HepG2 (cell line): ENCODE measurements around the gene WFDC10B. TPM values are rescaled to one million over a fixed set of nuclear protein-coding genes. Genes with fewer than 3 reads are reported as not detected.

Source experiments
- ATF7 ChIP-seq, 2 experiments: fragments of 450-650 bp in 1 of 2; sonication (generic) in 1 of 2; formaldehyde crosslinking in 1 of 2; IDR thresholded peaks; 2 replicates each; pipeline versions ENCODE4 v1.4.0 to v1.6.1; 2016 to 2020; ENCODE audit warnings: antibody characterized with exemption in 1 of 2, mild to moderate bottlenecking in 1 of 2, missing genetic modification reagents in 1 of 2
- FOXK1 ChIP-seq: sonication (generic); formaldehyde crosslinking; IDR thresholded peaks from 2 replicates; pipeline ENCODE4 v1.4.0; 2020; ENCODE audit warnings: low read depth, missing genetic modification reagents, borderline replicate concordance
- FOXP1 ChIP-seq, 2 experiments: fragments of 450-650 bp in 1 of 2; IDR thresholded peaks; 2 replicates each; pipeline ENCODE4 v1.6.1; 2017 to 2018; ENCODE audit warnings: antibody characterized with exemption in 1 of 2
- HNRNPLL ChIP-seq: fragments of 200-400 bp; formaldehyde crosslinking; IDR thresholded peaks from 2 replicates; pipeline ENCODE4 v1.6.1; 2017; ENCODE audit warnings: mild to moderate bottlenecking, low read depth, low read length; ENCODE audit not compliant: poor library complexity, severe bottlenecking
- ISL2 ChIP-seq: sonication (generic); formaldehyde crosslinking; IDR thresholded peaks from 2 replicates; pipeline ENCODE4 v1.5.0; 2020; ENCODE audit warnings: missing genetic modification reagents
- MIER2 ChIP-seq: IDR thresholded peaks from 2 replicates; pipeline ENCODE4 v1.6.1; 2016; ENCODE audit warnings: missing biosample characterization, missing genetic modification reagents
- MIXL1 ChIP-seq: IDR thresholded peaks from 2 replicates; pipeline ENCODE4 v1.6.1; 2016
- NCOA1 ChIP-seq: sonication (generic); formaldehyde crosslinking; IDR thresholded peaks from 2 replicates; pipeline ENCODE4 v1.9.0; 2021; ENCODE audit warnings: missing genetic modification reagents
- SMAD3 ChIP-seq: sonication (generic); formaldehyde crosslinking; IDR thresholded peaks from 2 replicates; pipeline ENCODE4 v1.4.0; 2020; ENCODE audit warnings: missing genetic modification reagents
- SNAI1 ChIP-seq: sonication (generic); formaldehyde crosslinking; IDR thresholded peaks from 2 replicates; pipeline ENCODE4 v1.5.0; 2020; ENCODE audit warnings: mild to moderate bottlenecking, missing genetic modification reagents, borderline replicate concordance
- TCF7L2 ChIP-seq: IDR thresholded peaks from 2 replicates; pipeline ENCODE4 v1.6.1; 2011; ENCODE audit warnings: mild to moderate bottlenecking, low read depth, low read length, moderate library complexity
- ZNF782 ChIP-seq: sonication (generic); formaldehyde crosslinking; IDR thresholded peaks from 2 replicates; pipeline ENCODE4 v1.4.0; 2020; ENCODE audit warnings: missing genetic modification reagents, mild to moderate bottlenecking, borderline replicate concordance
- polyA plus RNA-seq, 8 experiments: library from polyadenylated mRNA; depleted of rRNA in 3 of 8; stranded (reverse) in 7 of 8; unstranded in 1 of 8; fragments of >200 nt; fragmentation: Illumina TruSeq in 4 of 8; extraction: Trizol in 4 of 8; gene quantifications; 2 replicates each; pipeline versions ENCODE4 v1.2.1 to v1.2.3, GENCODE V29; 2011 to 2016; ENCODE audit warnings: low read depth in 4 of 8, missing spikeins in 1 of 8, mixed read lengths in 1 of 8; ENCODE audit not compliant: insufficient read depth in 1 of 8
- total RNA-seq, 5 experiments: library from RNA; depleted of rRNA; stranded (reverse); fragments of >200 nt; fragmentation: Illumina TruSeq; extraction: Trizol; gene quantifications; 2 replicates each; pipeline ENCODE4 v1.2.3, GENCODE V29; 2016; ENCODE audit warnings: low read depth in 1 of 5
- TF ChIP-seq, protein P1 (sequence below): sonication (generic); formaldehyde crosslinking; IDR thresholded peaks from 2 replicates; pipeline ENCODE4 v1.4.0; 2020; ENCODE audit warnings: missing genetic modification reagents, borderline replicate concordance
- TF ChIP-seq, protein P2 (sequence below): sonication (generic); formaldehyde crosslinking; conservative IDR thresholded peaks from 2 replicates; pipeline ENCODE4 v1.8.0; 2022; ENCODE audit warnings: mild to moderate bottlenecking, moderate library complexity, missing genetic modification reagents
- TF ChIP-seq, protein P3 (sequence below): sonication (generic); formaldehyde crosslinking; IDR thresholded peaks from 2 replicates; pipeline ENCODE4 v1.4.0; 2020; ENCODE audit warnings: missing genetic modification reagents
- TF ChIP-seq, protein P4 (sequence below): IDR thresholded peaks from 2 replicates; pipeline ENCODE4 v1.6.1; 2016; ENCODE audit warnings: low read depth, missing genetic modification reagents, missing compliant biosample characterization

WFDC10B gene
- total and polyA plus RNA-seq, 2 of the 13 experiments (the other 11 are each of a cell fraction or from before 2014, with no cell fraction given), result 0.24 TPM; not detected in 1

DNA sequence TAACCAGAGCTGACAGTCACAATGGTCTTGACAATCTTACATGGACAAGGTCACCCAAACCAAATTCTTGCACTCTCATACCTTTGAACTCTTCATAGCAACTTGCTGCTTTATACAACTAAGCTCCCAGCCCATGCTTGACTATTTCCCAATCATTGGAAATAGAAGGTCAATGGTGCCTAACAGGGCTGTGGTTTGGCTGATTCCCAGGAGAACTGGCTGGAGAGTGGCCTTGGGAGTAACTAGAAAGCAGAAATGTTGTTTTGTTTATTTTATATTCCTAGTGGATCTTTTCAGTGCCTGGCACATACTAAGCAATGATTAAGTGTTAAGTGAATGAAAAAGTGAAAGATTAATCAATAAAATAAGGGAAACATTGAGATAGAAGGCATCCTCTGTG, 20.3 kb upstream of the WFDC10B start (continued):
- TF ChIP-seq, protein P1, sequence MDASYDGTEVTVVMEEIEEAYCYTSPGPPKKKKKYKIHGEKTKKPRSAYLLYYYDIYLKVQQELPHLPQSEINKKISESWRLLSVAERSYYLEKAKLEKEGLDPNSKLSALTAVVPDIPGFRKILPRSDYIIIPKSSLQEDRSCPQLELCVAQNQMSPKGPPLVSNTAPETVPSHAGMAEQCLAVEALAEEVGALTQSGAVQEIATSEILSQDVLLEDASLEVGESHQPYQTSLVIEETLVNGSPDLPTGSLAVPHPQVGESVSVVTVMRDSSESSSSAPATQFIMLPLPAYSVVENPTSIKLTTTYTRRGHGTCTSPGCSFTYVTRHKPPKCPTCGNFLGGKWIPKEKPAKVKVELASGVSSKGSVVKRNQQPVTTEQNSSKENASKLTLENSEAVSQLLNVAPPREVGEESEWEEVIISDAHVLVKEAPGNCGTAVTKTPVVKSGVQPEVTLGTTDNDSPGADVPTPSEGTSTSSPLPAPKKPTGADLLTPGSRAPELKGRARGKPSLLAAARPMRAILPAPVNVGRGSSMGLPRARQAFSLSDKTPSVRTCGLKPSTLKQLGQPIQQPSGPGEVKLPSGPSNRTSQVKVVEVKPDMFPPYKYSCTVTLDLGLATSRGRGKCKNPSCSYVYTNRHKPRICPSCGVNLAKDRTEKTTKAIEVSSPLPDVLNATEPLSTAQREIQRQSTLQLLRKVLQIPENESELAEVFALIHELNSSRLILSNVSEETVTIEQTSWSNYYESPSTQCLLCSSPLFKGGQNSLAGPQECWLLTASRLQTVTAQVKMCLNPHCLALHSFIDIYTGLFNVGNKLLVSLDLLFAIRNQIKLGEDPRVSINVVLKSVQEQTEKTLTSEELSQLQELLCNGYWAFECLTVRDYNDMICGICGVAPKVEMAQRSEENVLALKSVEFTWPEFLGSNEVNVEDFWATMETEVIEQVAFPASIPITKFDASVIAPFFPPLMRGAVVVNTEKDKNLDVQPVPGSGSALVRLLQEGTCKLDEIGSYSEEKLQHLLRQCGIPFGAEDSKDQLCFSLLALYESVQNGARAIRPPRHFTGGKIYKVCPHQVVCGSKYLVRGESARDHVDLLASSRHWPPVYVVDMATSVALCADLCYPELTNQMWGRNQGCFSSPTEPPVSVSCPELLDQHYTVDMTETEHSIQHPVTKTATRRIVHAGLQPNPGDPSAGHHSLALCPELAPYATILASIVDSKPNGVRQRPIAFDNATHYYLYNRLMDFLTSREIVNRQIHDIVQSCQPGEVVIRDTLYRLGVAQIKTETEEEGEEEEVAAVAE (CRISPR knock-in tag), result peak; percentile 67; the same call in 1 of the 2 replicates
- TF ChIP-seq TCF7L2, result peak; percentile 50; the same call in 1 of the 2 replicates
- TF ChIP-seq, protein P2, sequence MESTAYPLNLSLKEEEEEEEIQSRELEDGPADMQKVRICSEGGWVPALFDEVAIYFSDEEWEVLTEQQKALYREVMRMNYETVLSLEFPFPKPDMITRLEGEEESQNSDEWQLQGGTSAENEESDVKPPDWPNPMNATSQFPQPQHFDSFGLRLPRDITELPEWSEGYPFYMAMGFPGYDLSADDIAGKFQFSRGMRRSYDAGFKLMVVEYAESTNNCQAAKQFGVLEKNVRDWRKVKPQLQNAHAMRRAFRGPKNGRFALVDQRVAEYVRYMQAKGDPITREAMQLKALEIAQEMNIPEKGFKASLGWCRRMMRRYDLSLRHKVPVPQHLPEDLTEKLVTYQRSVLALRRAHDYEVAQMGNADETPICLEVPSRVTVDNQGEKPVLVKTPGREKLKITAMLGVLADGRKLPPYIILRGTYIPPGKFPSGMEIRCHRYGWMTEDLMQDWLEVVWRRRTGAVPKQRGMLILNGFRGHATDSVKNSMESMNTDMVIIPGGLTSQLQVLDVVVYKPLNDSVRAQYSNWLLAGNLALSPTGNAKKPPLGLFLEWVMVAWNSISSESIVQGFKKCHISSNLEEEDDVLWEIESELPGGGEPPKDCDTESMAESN, result no peak; the same call in 1 of the 2 replicates
- peak; percentile 81; the same call in 1 of the 2 replicates for TF ChIP-seq SMAD3 (CRISPR knock-in tag)
- TF ChIP-seq, protein P3, sequence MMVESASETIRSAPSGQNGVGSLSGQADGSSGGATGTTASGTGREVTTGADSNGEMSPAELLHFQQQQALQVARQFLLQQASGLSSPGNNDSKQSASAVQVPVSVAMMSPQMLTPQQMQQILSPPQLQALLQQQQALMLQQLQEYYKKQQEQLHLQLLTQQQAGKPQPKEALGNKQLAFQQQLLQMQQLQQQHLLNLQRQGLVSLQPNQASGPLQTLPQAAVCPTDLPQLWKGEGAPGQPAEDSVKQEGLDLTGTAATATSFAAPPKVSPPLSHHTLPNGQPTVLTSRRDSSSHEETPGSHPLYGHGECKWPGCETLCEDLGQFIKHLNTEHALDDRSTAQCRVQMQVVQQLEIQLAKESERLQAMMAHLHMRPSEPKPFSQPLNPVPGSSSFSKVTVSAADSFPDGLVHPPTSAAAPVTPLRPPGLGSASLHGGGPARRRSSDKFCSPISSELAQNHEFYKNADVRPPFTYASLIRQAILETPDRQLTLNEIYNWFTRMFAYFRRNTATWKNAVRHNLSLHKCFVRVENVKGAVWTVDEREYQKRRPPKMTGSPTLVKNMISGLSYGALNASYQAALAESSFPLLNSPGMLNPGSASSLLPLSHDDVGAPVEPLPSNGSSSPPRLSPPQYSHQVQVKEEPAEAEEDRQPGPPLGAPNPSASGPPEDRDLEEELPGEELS (CRISPR knock-in tag), result peak; percentile 71
- peak; percentile 46; the same call in 1 of the 2 replicates for TF ChIP-seq ZNF782 (CRISPR knock-in tag)
- peak; percentile 68 for TF ChIP-seq ISL2 (CRISPR knock-in tag)
- TF ChIP-seq MIXL1 (CRISPR knock-in tag), result peak; percentile 53; the same call in 1 of the 2 replicates
- TF ChIP-seq, protein P4, sequence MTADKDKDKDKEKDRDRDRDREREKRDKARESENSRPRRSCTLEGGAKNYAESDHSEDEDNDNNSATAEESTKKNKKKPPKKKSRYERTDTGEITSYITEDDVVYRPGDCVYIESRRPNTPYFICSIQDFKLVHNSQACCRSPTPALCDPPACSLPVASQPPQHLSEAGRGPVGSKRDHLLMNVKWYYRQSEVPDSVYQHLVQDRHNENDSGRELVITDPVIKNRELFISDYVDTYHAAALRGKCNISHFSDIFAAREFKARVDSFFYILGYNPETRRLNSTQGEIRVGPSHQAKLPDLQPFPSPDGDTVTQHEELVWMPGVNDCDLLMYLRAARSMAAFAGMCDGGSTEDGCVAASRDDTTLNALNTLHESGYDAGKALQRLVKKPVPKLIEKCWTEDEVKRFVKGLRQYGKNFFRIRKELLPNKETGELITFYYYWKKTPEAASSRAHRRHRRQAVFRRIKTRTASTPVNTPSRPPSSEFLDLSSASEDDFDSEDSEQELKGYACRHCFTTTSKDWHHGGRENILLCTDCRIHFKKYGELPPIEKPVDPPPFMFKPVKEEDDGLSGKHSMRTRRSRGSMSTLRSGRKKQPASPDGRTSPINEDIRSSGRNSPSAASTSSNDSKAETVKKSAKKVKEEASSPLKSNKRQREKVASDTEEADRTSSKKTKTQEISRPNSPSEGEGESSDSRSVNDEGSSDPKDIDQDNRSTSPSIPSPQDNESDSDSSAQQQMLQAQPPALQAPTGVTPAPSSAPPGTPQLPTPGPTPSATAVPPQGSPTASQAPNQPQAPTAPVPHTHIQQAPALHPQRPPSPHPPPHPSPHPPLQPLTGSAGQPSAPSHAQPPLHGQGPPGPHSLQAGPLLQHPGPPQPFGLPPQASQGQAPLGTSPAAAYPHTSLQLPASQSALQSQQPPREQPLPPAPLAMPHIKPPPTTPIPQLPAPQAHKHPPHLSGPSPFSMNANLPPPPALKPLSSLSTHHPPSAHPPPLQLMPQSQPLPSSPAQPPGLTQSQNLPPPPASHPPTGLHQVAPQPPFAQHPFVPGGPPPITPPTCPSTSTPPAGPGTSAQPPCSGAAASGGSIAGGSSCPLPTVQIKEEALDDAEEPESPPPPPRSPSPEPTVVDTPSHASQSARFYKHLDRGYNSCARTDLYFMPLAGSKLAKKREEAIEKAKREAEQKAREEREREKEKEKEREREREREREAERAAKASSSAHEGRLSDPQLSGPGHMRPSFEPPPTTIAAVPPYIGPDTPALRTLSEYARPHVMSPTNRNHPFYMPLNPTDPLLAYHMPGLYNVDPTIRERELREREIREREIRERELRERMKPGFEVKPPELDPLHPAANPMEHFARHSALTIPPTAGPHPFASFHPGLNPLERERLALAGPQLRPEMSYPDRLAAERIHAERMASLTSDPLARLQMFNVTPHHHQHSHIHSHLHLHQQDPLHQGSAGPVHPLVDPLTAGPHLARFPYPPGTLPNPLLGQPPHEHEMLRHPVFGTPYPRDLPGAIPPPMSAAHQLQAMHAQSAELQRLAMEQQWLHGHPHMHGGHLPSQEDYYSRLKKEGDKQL, result 0 out of 2 replicates have a peak, but pooled peaks have one; percentile 45
- TF ChIP-seq HNRNPLL, result no peak
- peak; percentile 64; the same call in 1 of the 2 replicates for TF ChIP-seq FOXK1 (CRISPR knock-in tag)
- TF ChIP-seq ATF7 (IDR thresholded peaks at IDR 0.05), result no peak
- no peak for TF ChIP-seq ATF7 (CRISPR knock-in tag; IDR thresholded peaks at IDR 0.05)
- no peak for TF ChIP-seq SNAI1
- TF ChIP-seq MIER2 (CRISPR knock-in tag), result peak; percentile 74; the same call in 1 of the 2 replicates
- TF ChIP-seq FOXP1 (IDR thresholded peaks at IDR 0.05), result no peak
- peak; percentile 78 for TF ChIP-seq FOXP1 (CRISPR knock-in tag; IDR thresholded peaks at IDR 0.05)
- no peak for TF ChIP-seq NCOA1
